HepG2 (cell line): ENCODE data around the gene ACADVL. TPM values are rescaled to one million over a fixed set of nuclear protein-coding genes. Genes with fewer than 3 reads are reported as not detected.
A peak's percentile ranks its signal among the peaks of the same experiment; 100 is the strongest.

Source experiments
- EHMT2 ChIP-seq: fragments of 200-600 bp; sonication (generic); IDR thresholded peaks from 2 replicates; pipeline ENCODE4 v1.7.0; 2017; ENCODE audit warnings: antibody characterized with exemption, low read depth, low read length, borderline replicate concordance
- HMGXB3 ChIP-seq: sonication (generic); formaldehyde crosslinking; IDR thresholded peaks from 2 replicates; pipeline ENCODE4 v1.4.0; 2020; ENCODE audit warnings: missing genetic modification reagents, borderline replicate concordance
- IRF1 ChIP-seq: sonication (generic); formaldehyde crosslinking; IDR thresholded peaks from 2 replicates; pipeline ENCODE4 v1.4.0; 2020; ENCODE audit warnings: low read depth, mild to moderate bottlenecking, missing genetic modification reagents
- KDM2A ChIP-seq: sonication (generic); formaldehyde crosslinking; IDR thresholded peaks from 2 replicates; pipeline ENCODE4 v1.4.0; 2020; ENCODE audit warnings: low read depth, missing genetic modification reagents, borderline replicate concordance
- MBNL3 ChIP-seq: fragments of 250-450 bp; sonication (Bioruptor Pico); conservative IDR thresholded peaks from 2 replicates; pipeline ENCODE4 v1.8.0; 2022; ENCODE audit warnings: mild to moderate bottlenecking, inconsistent platforms
- MLLT10 ChIP-seq: sonication (generic); formaldehyde crosslinking; IDR thresholded peaks from 2 replicates; pipeline ENCODE4 v1.4.0; 2020; ENCODE audit warnings: missing genetic modification reagents
- PAXIP1 ChIP-seq: sonication (generic); formaldehyde crosslinking; conservative IDR thresholded peaks from 2 replicates; pipeline ENCODE4 v1.4.0; 2020; ENCODE audit warnings: mild to moderate bottlenecking, missing genetic modification reagents, moderate library complexity
- PCBP1 ChIP-seq: fragments of 200-400 bp; formaldehyde crosslinking; IDR thresholded peaks from 2 replicates; pipeline ENCODE4 v1.6.1; 2017; ENCODE audit warnings: mild to moderate bottlenecking, low read depth, low read length, borderline replicate concordance
- SP4 ChIP-seq: sonication (generic); formaldehyde crosslinking; IDR thresholded peaks from 2 replicates; pipeline ENCODE4 v1.8.1; 2023; ENCODE audit warnings: mild to moderate bottlenecking, missing genetic modification reagents
- SRY ChIP-seq: sonication (generic); formaldehyde crosslinking; IDR thresholded peaks from 2 replicates; pipeline ENCODE4 v1.8.0; 2022; ENCODE audit warnings: mild to moderate bottlenecking, missing genetic modification reagents
- ZFP1 ChIP-seq: IDR thresholded peaks from 2 replicates; pipeline ENCODE4 v1.6.1; 2016
- ZNF24 ChIP-seq: fragments of 450-650 bp; IDR thresholded peaks from 2 replicates; pipeline ENCODE4 v1.6.1; 2017; ENCODE audit warnings: antibody characterized with exemption, mild to moderate bottlenecking
- ZNF451 ChIP-seq: sonication (generic); formaldehyde crosslinking; IDR thresholded peaks from 2 replicates; pipeline ENCODE4 v1.5.0; 2020; ENCODE audit warnings: mild to moderate bottlenecking, missing genetic modification reagents
- ZNF496 ChIP-seq: sonication (generic); formaldehyde crosslinking; IDR thresholded peaks from 2 replicates; pipeline ENCODE4 v1.8.1; 2023; ENCODE audit warnings: mild to moderate bottlenecking, moderate library complexity, missing genetic modification reagents; ENCODE audit not compliant: insufficient replicate concordance
- ZNF513 ChIP-seq: sonication (generic); formaldehyde crosslinking; conservative IDR thresholded peaks from 2 replicates; pipeline ENCODE4 v1.5.0; 2020; ENCODE audit warnings: missing genetic modification reagents
- ZNF547 ChIP-seq: sonication (generic); formaldehyde crosslinking; IDR thresholded peaks from 2 replicates; pipeline ENCODE4 v1.5.1; 2020; ENCODE audit warnings: mild to moderate bottlenecking, missing genetic modification reagents
- ZNF766 ChIP-seq: sonication (generic); formaldehyde crosslinking; IDR thresholded peaks from 2 replicates; pipeline ENCODE4 v1.5.0; 2020; ENCODE audit warnings: missing genetic modification reagents, borderline replicate concordance
- polyA plus RNA-seq, 8 experiments: library from polyadenylated mRNA; depleted of rRNA in 3 of 8; stranded (reverse) in 7 of 8; unstranded in 1 of 8; fragments of >200 nt; fragmentation: Illumina TruSeq in 4 of 8; extraction: Trizol in 4 of 8; gene quantifications; 2 replicates each; pipeline versions ENCODE4 v1.2.1 to v1.2.3, GENCODE V29; 2011 to 2016; ENCODE audit warnings: low read depth in 4 of 8, missing spikeins in 1 of 8, mixed read lengths in 1 of 8; ENCODE audit not compliant: insufficient read depth in 1 of 8
- total RNA-seq, 5 experiments: library from RNA; depleted of rRNA; stranded (reverse); fragments of >200 nt; fragmentation: Illumina TruSeq; extraction: Trizol; gene quantifications; 2 replicates each; pipeline ENCODE4 v1.2.3, GENCODE V29; 2016; ENCODE audit warnings: low read depth in 1 of 5

The ACADVL gene
- total and polyA plus RNA-seq, 2 of the 13 experiments (the other 11 are each of a cell fraction or from before 2014, with no cell fraction given): 219 to 412 TPM

- TF ChIP-seq EHMT2: no peak
- no peak for TF ChIP-seq MLLT10 (CRISPR knock-in tag)
- no peak for TF ChIP-seq ZNF496 (CRISPR knock-in tag)
- 0 out of 2 replicates have a peak, but pooled peaks have one; percentile 54 for TF ChIP-seq SRY
- no peak for TF ChIP-seq ZNF451 (CRISPR knock-in tag)
- TF ChIP-seq SP4 (CRISPR knock-in tag): 0 out of 2 replicates have a peak, but pooled peaks have one; percentile 52
- no peak for TF ChIP-seq IRF1 (CRISPR knock-in tag)
- no peak for TF ChIP-seq ZNF24
- no peak for TF ChIP-seq ZFP1
- no peak for TF ChIP-seq MBNL3 (CRISPR knock-in tag)
- TF ChIP-seq KDM2A (CRISPR knock-in tag): 0 out of 2 replicates have a peak, but pooled peaks have one; percentile 10
- no peak for TF ChIP-seq ZNF513 (CRISPR knock-in tag)
- no peak for TF ChIP-seq PAXIP1 (CRISPR knock-in tag)
- TF ChIP-seq HMGXB3 (CRISPR knock-in tag): no peak
- TF ChIP-seq ZNF547: no peak
- TF ChIP-seq PCBP1: no peak
- TF ChIP-seq ZNF766: peak; percentile 39; the same call in 1 of the 2 replicates
Observed at GRCh38 chr17:7250695-7251627, 31.2 kb downstream of the ACADVL start (continued).
